HG03457 (cell line): ENCODE measurements around the gene OR5V1.
"Not testable (repeated sequence)": the region's sequence is repeated elsewhere in the genome, so short reads cannot be mapped to it uniquely, and the experiment has no call there.

Experiments used
- ATAC-seq: cut with Tn5 transposase; IDR thresholded peaks from one replicate; pipeline ENCODE4 v1.9.1; 2021; ENCODE audit warnings: moderate number of reproducible peaks; ENCODE audit not compliant: unreplicated experiment

OR5V1 gene

DNA sequence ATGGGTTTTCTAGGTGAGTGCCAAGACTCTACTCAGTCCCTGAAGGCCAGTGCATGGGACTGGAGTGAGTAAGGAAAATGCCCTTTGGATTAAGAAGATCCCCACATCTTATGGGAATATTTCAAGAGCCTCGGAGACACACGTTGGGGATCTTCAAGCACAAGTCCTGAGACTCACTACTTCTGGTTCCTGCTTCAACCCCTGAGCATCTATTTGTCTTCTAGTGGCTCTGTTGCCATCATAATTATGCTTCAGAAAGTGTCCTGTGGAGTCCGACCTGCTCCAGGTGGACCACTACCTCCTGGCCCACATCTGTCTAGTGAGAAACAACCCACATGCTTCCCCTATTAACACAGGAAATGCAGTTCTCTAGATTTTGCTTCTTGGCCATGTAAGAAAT is at the start of gene OR5V1:
Gene OR5V1 (minus strand): TSS at position 101 of the 400 bp plus-strand sequence. CDS start 12,670 bp downstream, outside the sequence.
- ATAC-seq: no peak

DNA sequence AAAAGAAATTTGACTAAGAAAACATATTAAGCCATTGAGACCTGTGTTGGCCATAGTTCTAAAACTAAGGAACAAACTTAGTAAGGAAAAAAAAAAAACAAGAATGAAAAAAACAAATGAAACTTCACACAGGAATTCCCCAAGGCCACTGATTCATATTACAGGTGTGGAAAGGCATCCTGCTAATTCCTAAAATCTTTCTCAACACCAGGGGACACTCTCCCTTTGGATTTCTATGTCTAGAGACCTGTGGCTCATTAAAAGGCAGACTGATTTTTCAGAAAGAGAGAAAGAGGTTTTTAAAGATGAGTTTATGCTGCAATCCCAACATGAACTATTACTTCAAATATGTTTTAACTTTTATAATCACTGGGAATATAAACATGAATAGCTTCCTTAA is 45.9 kb upstream of the OR5V1 start, which contains the start of gene OR12D1:
Gene OR12D1 (plus strand): TSS at position 341 of the 400 bp plus-strand sequence.
- no peak for ATAC-seq

DNA sequence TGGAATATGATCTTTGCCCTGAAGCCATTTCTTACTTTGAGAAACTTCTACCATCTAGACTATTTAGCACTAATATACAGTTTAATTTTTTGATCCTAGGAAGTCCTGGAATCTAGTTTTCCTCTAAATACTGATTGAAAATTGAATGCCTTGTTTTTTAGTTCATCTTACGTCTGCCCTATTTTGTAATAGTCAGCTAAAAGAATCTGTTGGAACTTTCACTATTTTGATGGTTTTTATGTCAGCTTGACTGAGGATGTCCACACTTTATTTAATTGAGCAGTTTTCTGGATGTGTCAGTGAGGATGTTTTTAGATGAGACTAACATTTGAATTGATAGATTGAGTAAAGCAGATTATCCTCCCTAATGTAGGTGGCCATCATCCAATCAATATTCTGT is 35.1 kb upstream of the OR5V1 start:
- no peak for ATAC-seq

DNA sequence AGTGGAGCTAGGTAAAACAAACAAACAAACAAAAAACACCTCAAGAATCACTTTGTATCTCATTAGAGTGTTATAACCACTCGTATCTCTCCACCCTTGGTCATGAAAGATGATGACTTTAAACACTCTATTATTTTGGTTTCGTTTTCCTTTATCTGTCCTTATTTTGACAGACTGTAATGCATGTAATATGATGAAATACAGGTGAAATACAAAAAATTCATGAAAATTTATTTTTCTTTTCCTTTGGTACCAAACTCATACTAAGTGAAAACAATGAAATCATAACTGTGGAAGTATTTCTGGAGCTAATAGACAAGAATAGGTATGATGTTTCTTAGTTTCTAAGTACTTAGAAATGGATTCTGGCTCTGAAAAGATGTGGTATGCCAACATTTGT is 30.9 kb upstream of the OR5V1 start:
- no peak for ATAC-seq

DNA sequence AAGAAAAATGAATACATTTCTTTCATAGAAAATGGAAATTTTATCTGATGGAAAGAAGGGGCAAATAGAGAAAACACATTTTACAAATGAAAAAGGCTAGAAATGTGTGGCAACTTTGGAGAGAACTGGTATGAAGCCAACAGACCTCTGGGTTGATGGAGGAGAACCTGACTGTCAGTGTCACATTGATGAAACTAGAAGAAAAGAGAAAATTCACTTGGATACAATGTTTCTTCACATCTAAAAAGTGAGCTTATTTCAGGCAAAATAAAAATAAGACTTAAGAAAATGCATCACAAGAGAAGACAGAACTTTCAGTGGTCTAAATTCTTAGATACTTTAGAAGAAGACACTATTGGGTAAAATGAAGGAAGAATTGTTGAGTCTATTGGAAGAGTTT is 26.7 kb upstream of the OR5V1 start, which contains the start of gene OR12D2:
Gene OR12D2 (plus strand): TSS at position 301 of the 400 bp plus-strand sequence. CDS start 1,069 bp downstream, outside the sequence.
- ATAC-seq: no peak

DNA sequence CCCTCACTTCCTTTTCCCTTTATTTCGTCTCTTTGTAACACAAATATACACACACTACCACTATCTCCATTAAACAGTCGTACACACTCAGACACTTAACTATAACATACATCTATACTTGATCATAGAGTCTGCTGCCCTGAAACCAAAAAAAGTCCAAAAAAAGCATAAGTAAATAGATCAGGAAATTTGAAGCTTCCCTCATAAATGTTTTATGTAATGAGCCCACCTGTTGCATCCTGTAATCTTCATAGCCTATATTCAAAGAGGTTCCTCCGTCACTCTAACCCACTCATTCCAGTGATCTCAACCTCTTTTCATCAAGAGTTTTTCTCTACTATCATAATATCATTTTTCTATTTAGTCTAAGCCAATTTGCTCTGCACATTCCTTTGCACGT is 19.9 kb upstream of the OR5V1 start:
- no peak for ATAC-seq

DNA sequence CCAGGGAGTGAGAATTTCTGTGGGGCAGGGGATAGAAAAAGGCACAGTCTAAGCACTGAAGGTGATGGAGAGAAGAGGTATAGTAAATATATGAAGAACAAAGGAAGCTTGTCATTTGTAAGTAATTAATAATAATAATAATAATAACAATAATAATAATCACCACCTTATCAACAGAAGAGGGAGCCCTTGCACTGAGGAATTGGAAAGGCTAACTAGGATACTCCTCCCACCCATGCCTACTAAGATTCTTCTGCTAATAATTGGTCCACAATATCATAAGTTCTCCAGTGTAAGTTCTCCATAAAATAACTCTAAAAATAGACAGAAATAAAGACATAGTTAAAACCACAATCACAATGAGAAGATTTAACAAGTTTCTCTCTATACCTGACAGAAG is 7.3 kb upstream of the OR5V1 start:
- ATAC-seq: no peak

DNA sequence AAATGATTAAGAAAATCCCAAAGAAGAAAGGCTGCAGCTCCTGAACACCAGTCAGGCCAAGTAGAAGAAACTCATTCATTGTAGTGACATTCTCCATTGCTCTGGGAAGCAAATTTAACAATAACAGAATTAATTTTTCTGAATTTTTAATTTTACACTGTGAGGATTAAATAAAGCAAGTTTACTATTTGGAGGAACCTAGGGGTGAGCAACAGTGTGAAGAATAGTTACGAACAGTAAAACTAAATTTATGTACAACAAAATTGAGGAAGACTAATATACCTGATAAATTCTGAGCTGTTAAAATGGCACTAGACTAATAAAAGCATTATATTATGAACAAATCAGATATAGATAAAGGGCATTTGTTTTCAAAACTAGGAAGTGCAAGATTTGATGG is 6.5 kb upstream of the OR5V1 start, which contains the start of gene OR12D3:
Gene OR12D3 (minus strand): TSS at position 101 of the 400 bp plus-strand sequence. CDS start 4 bp downstream, at position 97.
- no peak for ATAC-seq

DNA sequence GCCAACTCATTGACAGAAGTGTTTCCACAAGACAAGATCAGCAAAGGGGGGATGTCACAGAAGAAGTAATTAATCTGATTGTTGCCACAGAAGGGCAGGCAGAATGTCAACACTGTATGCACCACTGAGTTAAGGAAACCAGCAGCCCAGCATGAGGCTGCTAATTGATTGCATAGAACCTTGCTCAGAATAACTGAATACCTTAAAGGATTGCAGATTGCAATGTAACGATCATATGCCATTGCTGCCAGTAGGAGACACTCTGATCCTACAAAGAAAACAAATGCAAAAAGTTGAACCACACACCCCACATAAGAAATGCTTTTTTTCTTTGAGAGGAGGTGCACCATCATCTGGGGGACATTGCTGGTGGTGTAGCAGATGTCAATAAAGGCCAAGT is 13.1 kb downstream of the OR5V1 start:
- no peak for ATAC-seq

DNA sequence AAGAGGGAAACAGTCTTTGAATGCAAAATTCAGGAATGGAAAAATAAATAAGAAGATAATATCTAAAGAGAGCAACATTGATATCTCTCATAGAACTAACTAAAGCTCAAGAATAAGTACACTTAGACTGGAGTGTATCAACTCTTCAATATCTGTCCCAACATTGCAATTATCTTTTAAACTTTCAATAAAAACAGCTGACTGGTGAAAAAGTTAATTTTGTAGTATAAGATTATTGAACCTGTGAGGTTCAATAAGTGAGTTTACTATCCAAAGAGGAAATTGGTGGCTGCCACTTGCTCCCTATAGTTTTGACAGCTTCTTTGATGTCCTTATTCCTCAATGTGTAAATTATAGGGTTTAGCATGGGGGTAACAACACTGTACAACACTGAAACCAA is 13.7 kb downstream of the OR5V1 start:
- ATAC-seq: no peak

DNA sequence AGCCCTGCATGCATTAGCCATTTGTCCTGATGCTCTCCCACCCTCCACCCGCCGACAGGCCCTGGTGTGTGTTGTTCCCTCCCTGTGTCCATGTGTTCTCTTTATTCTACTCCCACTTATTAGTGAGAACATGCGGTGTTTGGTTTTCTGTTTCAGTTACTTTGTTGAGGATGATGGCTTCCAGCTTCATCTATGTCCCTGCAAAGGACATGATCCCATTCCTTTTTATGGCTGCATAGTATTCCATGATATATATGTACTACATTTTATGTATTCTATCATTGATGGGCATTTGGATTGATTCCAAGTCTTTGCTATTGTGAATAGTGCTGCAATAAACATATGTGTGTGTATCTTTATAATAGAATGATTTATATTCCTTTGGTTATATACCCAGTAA is 19.3 kb downstream of the OR5V1 start:
- ATAC-seq: not testable (repeated sequence)

DNA sequence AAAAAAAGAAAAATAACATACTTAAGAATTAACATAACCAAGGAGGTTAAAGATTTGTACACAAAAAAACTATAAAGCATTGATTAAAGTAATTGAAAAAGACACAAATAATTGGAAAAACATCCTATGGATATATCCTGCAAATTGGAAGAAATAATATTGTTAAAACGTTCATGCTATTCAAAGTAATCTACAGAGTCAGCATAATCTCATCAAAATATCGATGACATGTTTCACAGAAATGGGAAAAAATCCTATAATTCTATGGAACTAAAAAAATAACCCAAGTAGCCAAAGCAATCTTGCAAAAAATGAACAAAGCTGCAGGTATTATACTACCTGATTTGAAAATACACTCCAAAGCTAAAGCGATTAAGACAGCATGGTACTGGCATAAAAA is 23.3 kb downstream of the OR5V1 start:
- no peak for ATAC-seq

DNA sequence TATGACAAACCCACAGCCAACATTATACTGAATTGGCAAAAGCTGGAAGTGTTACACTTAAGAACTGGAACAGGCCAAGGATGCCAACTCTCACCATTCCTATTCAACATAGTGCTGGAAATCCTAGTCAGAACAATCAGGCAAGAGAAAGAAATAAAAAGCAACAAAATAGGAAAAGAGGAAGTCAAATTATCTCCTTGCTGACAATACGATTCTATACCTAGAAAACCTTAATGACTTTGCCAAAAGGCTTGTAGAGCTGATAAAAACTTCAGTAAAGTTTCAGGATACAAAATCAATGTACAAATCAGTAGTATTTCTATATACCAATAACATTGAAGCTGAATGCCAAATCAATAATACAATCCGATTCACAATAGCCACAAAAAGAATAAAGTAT is 32.4 kb downstream of the OR5V1 start:
- no peak for ATAC-seq

DNA sequence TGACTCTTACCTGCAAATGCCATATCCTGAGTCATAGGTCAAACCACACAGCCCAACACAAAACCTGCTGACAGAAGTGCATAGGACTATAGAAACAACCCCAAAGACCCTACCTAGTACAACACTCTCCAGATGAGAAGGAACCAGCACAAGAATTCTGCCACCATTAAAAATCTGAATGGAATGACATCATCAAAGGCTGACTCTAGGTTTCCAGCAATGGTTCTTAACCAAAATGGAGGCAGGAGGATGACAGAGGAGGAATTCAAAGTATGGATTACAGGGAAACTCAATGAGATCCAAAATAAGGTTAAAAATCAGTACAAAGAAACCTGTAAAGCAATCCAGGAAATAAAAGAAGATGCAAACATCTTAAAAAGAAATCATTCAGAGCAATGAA is 36.0 kb downstream of the OR5V1 start:
- no peak for ATAC-seq

DNA sequence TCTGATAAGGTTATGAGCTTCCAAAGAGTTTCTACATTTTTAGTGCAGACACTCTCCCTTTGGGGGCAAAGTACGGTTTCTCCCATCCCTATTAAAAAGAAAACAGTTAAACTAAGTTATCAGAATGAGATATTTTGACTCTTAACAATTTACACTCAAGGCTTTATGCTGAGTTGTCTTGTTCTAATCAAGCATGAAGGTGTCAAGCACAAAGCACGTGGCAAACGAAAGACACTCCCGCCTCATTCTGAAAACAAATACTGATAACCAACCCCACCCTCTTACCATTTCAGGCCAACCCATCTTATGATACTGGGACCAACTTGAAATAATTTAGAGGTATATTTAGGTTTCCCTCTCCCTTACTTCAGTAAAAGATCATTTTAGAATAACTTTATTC is 42.9 kb downstream of the OR5V1 start:
- no peak for ATAC-seq

DNA sequence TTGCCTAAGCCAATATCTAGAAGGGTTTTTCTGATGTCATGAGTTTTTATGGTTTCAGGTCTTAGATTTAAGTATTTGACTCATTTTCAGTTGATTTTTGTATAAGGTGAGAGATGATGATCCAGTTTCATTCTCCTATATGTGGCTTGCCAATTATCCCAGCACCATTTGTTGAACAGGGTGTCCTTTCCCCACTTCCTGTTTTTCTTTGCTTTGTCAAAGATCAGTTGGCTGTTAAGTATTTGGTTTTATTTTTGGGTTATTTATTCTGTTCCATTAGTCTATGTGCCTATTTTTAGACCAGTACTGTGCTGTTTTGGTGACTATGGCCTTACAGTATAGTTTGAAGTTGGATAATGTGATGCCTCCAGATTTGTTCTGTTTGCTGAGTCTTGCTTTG is 45.3 kb downstream of the OR5V1 start:
- ATAC-seq: not testable (repeated sequence)

DNA sequence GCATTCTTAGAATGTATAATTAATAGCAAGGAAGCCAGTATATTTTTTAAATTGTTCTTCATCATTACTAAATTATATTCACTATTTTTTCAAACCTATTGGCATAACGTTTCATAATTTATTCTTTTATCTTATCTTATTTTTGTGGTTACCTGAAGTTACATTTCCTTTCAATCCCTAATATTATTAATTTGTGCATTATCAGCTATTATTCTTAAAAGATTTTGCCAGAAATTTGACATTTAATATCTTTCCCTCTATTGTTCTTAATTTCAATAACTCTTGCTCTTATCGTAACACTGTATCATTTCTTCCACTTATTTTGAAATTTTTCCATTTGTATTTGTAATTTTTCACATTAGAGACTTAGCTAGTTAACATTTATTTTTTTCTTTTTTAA is 48.7 kb downstream of the OR5V1 start:
- ATAC-seq: no peak
